ENCODE data around the gene CCDC117. TPM values are rescaled to one million over a fixed set of nuclear protein-coding genes. Genes with fewer than 3 reads are reported as not detected.

CCDC117 gene
- total RNA-seq, 1 donor = 28.6 TPM

DNA sequence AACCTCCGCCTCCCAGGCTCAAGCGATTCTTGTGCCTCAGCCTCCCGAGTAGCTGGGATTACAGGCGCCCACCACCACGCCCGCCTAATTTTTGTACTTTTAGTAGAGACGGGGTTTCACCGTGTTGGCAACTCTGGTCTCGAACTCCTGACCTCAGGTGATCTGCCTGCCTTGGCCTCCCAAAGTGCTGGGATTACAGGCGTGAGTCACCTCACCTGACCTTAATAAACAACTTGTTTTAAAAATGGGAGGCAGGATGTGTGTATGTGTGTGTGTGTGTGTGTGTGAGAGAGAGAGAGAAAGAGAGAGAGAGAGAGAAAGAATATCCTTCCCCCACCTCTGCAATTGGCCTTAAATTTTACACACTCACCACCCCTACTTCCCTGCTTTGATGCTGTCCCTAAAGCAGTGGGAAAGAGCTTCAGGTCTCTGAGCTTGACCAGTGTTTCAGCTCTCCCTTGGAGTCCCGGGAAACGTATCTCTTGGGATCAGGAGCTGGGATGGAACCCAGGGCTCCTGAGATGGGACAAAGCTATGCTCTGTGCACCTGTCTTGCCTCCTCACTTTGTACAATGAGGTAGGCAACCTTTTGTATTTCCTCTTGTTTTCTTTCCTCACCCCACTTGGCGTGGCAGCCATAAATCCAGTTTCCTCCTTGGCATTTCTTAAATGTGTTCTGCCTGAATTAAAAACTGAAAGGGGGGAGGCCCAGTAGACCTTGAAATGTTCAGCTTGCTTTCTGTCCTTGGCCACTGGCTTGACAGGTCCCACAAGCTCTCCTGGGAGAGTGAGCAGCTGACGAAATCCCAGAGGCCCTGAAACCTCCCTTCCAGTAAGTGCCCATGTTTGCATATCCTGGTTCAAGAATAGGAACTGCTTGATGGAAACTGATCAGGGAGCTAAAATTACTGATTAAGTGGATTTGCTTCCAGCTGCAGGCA is 45.7 kb downstream of the CCDC117 start:
- Histone ChIP-seq H3K27ac (ENCODE audit: low read depth, low read length) (no peak overlapping the region), H3K4me1 (ENCODE audit: insufficient read depth, low read length) (peaks cover 4% of the 10 kb centered on the region), H3K79me2 (ENCODE audit: insufficient read depth, low read length) (no peaks in the 10 kb centered on the region), H3K36me3 (ENCODE audit: insufficient read depth, low read length) (peaks cover 6% of the 10 kb centered on the region), H3K9me3 (ENCODE audit: low read depth, low read length) (no peaks in the 10 kb centered on the region), H3K4me2 (ENCODE audit: insufficient read depth, low read length) (no peak overlapping the region), H3K27me3 (ENCODE audit: insufficient read depth, low read length) (no peaks in the 10 kb centered on the region), H4K20me1 (ENCODE audit: insufficient read depth, low read length) (peaks cover 4% of the 10 kb centered on the region), H2AFZ (ENCODE audit: low read length) (no peak overlapping the region), H3K4me3 (ENCODE audit: insufficient read depth, low read length) (no peak overlapping the region)
- no peak for DNase-seq (ENCODE audit: insufficient read length, low spot score, missing footprints)
- TF ChIP-seq, protein P1, sequence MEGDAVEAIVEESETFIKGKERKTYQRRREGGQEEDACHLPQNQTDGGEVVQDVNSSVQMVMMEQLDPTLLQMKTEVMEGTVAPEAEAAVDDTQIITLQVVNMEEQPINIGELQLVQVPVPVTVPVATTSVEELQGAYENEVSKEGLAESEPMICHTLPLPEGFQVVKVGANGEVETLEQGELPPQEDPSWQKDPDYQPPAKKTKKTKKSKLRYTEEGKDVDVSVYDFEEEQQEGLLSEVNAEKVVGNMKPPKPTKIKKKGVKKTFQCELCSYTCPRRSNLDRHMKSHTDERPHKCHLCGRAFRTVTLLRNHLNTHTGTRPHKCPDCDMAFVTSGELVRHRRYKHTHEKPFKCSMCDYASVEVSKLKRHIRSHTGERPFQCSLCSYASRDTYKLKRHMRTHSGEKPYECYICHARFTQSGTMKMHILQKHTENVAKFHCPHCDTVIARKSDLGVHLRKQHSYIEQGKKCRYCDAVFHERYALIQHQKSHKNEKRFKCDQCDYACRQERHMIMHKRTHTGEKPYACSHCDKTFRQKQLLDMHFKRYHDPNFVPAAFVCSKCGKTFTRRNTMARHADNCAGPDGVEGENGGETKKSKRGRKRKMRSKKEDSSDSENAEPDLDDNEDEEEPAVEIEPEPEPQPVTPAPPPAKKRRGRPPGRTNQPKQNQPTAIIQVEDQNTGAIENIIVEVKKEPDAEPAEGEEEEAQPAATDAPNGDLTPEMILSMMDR (IDR thresholded peaks at IDR 0.05; ENCODE audit: extremely low read depth, low read depth, low read length) = no peak

DNA sequence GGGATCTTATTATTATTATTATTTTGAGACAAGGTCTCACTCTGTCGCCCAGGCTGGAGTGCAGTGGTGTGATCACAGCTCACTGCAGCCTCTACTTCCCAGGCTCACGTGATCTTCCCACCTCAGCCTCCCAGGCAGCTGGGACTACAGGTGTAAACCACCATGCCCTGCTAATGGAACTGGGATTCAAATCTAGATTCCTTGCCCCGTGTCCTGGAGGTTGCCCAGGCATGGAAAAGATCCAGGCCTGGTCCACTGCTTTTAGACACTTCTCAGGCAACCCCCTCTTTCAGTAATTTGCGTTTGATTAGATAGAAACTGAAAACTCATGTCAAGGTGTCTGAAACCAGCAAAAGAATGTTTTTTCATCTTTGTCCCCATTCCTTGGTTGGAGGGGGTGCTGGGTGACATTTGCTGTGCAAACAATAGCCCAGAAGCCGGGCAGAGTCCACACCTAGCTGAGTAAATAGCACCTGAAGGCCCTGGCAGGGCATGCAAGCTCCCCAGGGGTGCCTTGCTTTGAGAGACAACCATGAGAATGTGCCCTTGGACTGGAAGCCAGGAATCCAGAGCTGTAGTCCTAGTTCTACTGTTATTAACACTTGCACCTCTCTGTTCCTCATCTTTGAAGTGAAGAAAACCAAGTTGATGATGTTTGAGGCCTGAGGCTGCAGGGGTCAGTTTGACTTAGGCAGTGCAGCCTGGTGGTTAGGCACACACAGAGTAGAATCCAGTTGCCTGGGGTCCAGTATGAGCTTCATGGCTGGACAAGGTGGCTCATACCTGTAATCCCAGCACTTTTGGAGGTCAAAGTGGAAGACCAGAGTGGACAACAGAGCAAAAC is 47.0 kb downstream of the CCDC117 start:
- Histone ChIP-seq H3K27ac (ENCODE audit: low read depth, low read length) (no peak overlapping the region), H3K4me3 (ENCODE audit: insufficient read depth, low read length) (no peak overlapping the region)

DNA sequence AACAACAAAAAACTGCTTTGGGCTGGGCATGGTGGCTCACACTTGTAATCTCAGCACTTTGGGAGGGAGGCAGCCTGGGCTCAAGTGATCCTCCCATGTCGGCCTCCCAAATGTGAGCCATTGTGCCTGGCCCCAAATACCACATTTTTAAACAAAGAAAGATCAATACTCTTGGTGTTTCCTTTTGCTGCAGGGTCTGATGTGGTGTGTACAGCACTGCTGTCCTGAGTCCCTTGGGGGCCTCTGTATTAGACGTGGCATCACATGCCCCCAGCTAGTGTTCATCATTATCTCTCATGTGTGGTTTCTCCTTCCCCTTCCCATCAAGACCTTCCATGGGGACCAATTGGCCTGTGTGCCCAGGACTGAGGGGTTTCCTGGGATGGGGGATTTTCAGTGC is 48.4 kb downstream of the CCDC117 start:
- TF ChIP-seq, protein P1 (IDR thresholded peaks at IDR 0.05; ENCODE audit: extremely low read depth, low read depth, low read length) = no peak
- Histone ChIP-seq H3K27me3 (ENCODE audit: insufficient read depth, low read length) (no peaks in the 10 kb centered on the region), H3K4me3 (ENCODE audit: insufficient read depth, low read length) (no peak overlapping the region), H3K27ac (ENCODE audit: low read depth, low read length) (no peak overlapping the region), H3K79me2 (ENCODE audit: insufficient read depth, low read length) (no peaks in the 10 kb centered on the region), H3K4me1 (ENCODE audit: insufficient read depth, low read length) (no peaks in the 10 kb centered on the region), H2AFZ (ENCODE audit: low read length) (no peak overlapping the region), H3K9me3 (ENCODE audit: low read depth, low read length) (no peaks in the 10 kb centered on the region), H3K4me2 (ENCODE audit: insufficient read depth, low read length) (no peak overlapping the region), H4K20me1 (ENCODE audit: insufficient read depth, low read length) (peaks cover 4% of the 10 kb centered on the region), H3K36me3 (ENCODE audit: insufficient read depth, low read length) (no peaks in the 10 kb centered on the region)
- no peak for DNase-seq (ENCODE audit: insufficient read length, low spot score, missing footprints)

More for the DNA sequence above, 47.0 kb downstream of the CCDC117 start:
- no peak for DNase-seq (ENCODE audit: insufficient read length, low spot score, missing footprints)
- no peaks in the 10 kb centered on the region for H3K9me3 ChIP-seq (ENCODE audit: low read depth, low read length)
- TF ChIP-seq, protein P1 (IDR thresholded peaks at IDR 0.05; ENCODE audit: extremely low read depth, low read depth, low read length) = no peak
- no peaks in the 10 kb centered on the region for H3K79me2 ChIP-seq (ENCODE audit: insufficient read depth, low read length)
- peaks cover 4% of the 10 kb centered on the region for H4K20me1 ChIP-seq (ENCODE audit: insufficient read depth, low read length)
- H3K4me1 ChIP-seq (ENCODE audit: insufficient read depth, low read length) = no peaks in the 10 kb centered on the region
- H3K4me2 ChIP-seq (ENCODE audit: insufficient read depth, low read length) = no peak overlapping the region
- H2AFZ ChIP-seq (ENCODE audit: low read length) = no peak overlapping the region
- H3K27me3 ChIP-seq (ENCODE audit: insufficient read depth, low read length) = no peaks in the 10 kb centered on the region
- H3K36me3 ChIP-seq (ENCODE audit: insufficient read depth, low read length) = peaks cover 6% of the 10 kb centered on the region

DNA sequence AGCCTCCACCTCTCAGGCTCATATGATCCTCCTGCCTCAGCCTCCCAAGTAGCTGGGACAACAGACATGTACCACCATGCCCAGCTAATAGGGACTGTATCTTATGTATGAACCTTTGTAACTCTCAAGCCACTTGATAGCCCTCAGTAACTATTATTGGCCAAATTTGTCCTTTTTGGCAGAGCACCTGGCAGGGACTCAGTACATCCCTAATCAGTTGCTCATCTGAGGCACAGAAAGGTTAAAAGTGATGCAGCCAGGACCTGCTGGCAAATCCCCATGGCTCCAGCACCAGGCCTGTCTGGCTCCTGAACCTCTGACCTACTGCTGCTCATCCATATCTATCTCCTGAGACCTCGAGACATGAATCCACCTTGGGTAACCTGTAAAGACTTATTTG is 49.0 kb downstream of the CCDC117 start:
- H3K36me3 ChIP-seq (ENCODE audit: insufficient read depth, low read length) = no peaks in the 10 kb centered on the region
- H2AFZ ChIP-seq (ENCODE audit: low read length) = no peak overlapping the region
- H3K4me3 ChIP-seq (ENCODE audit: insufficient read depth, low read length) = no peak overlapping the region
- no peaks in the 10 kb centered on the region for H3K4me1 ChIP-seq (ENCODE audit: insufficient read depth, low read length)
- no peaks in the 10 kb centered on the region for H3K27me3 ChIP-seq (ENCODE audit: insufficient read depth, low read length)
- no peak overlapping the region for H3K4me2 ChIP-seq (ENCODE audit: insufficient read depth, low read length)
- peaks cover 4% of the 10 kb centered on the region for H4K20me1 ChIP-seq (ENCODE audit: insufficient read depth, low read length)
- H3K27ac ChIP-seq (ENCODE audit: low read depth, low read length) = no peak overlapping the region
- TF ChIP-seq, protein P1 (IDR thresholded peaks at IDR 0.05; ENCODE audit: extremely low read depth, low read depth, low read length) = no peak
- H3K9me3 ChIP-seq (ENCODE audit: low read depth, low read length) = no peaks in the 10 kb centered on the region
- no peaks in the 10 kb centered on the region for H3K79me2 ChIP-seq (ENCODE audit: insufficient read depth, low read length)
- no peak for DNase-seq (ENCODE audit: insufficient read length, low spot score, missing footprints)

Measured in osteoblast (primary cell).